ENCODE results near the gene GALK2. TPM values are rescaled to one million over a fixed set of nuclear protein-coding genes. Genes with fewer than 3 reads are reported as not detected.

The GALK2 gene
- total and polyA plus RNA-seq, 2 experiments from 2014 or later = 11.5 to 23.0 TPM

DNA sequence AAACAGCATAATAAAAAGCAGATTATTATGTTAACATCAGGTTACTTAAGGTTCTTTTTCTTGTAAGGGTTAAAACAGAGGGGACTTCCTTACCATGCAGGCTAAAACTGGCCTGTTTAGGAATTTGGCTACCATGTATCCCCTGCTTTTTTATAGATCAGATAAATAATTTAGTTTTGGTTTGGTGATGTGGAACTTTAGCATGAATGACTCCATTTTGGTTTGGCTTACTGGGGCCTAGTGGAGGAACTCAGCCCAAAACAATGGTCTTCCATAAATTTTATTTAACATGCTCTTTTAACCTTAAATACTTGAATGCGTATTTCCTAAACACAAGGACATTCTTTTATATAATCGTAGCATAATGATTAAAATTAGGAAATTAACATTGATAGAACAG lies 18.9 kb downstream of the GALK2 start (continued):
- TF ChIP-seq, protein P1, sequence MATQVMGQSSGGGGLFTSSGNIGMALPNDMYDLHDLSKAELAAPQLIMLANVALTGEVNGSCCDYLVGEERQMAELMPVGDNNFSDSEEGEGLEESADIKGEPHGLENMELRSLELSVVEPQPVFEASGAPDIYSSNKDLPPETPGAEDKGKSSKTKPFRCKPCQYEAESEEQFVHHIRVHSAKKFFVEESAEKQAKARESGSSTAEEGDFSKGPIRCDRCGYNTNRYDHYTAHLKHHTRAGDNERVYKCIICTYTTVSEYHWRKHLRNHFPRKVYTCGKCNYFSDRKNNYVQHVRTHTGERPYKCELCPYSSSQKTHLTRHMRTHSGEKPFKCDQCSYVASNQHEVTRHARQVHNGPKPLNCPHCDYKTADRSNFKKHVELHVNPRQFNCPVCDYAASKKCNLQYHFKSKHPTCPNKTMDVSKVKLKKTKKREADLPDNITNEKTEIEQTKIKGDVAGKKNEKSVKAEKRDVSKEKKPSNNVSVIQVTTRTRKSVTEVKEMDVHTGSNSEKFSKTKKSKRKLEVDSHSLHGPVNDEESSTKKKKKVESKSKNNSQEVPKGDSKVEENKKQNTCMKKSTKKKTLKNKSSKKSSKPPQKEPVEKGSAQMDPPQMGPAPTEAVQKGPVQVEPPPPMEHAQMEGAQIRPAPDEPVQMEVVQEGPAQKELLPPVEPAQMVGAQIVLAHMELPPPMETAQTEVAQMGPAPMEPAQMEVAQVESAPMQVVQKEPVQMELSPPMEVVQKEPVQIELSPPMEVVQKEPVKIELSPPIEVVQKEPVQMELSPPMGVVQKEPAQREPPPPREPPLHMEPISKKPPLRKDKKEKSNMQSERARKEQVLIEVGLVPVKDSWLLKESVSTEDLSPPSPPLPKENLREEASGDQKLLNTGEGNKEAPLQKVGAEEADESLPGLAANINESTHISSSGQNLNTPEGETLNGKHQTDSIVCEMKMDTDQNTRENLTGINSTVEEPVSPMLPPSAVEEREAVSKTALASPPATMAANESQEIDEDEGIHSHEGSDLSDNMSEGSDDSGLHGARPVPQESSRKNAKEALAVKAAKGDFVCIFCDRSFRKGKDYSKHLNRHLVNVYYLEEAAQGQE (IDR thresholded peaks at IDR 0.05; ENCODE audit: unreplicated experiment) = no peak

DNA sequence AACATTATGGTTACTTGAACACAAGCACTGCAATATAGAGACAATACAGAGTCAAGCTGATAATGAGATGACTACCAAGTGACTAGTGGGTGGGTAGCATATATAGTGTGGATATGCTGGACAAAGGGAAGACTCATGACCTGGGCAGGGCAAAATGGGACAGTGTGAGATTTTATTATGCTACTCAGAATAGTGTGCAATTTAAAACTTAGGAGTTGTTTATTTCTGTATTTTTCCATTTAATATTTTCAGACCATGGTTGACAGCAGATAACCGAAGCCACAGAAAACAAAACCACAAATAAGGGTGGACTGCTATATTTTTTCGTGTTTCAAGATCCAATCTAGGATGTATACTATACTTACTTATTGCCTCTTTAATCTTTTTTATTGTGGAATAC lies 19.6 kb downstream of the GALK2 start:
- Histone ChIP-seq H3K27ac (ENCODE audit: low read depth) (no peak overlapping the region), H3K79me2 (replicated peaks; ENCODE audit: insufficient read depth) (0 out of 2 replicates have a peak, but pooled peaks cover 3% of the 10 kb centered on the region), H3K4me2 (no peak overlapping the region), H3K4me1 (ENCODE audit: insufficient read depth) (peaks cover 32% of the 10 kb centered on the region), H2AFZ (no peak overlapping the region), H3F3A (replicated peaks; ENCODE audit: low read depth) (no peaks in the 10 kb centered on the region), H4K20me1 (replicated peaks; ENCODE audit: insufficient read depth) (no peaks in the 10 kb centered on the region), H3K9me2 (ENCODE audit: insufficient read depth) (peaks cover 3% of the 10 kb centered on the region; the same call in 1 of the 2 replicates), H3K36me3 (ENCODE audit: insufficient read depth) (no peaks in the 10 kb centered on the region), H3K4me3 (no peak overlapping the region), H3K27me3 (ENCODE audit: insufficient read depth) (no peaks in the 10 kb centered on the region)
- Mint-ChIP-seq H3K27ac (0 out of 2 replicates have a peak overlapping the region, but pooled peaks have one; percentile 7), H3K9me3 (no peaks in the 10 kb centered on the region), H3K4me3 (no peak overlapping the region), H3K4me1 (peaks cover 26% of the 10 kb centered on the region), H3K27me3 (ENCODE audit: insufficient read depth, low read depth, poor library complexity) (peaks cover 2% of the 10 kb centered on the region), H3K36me3 (ENCODE audit: low read depth) (no peaks in the 10 kb centered on the region; the same call in 2 of the 3 replicates)
- no peak for DNase-seq (ENCODE audit: low spot score)
- no peak for ATAC-seq
- TF ChIP-seq POLR2AphosphoS5 (IDR thresholded peaks at IDR 0.05; ENCODE audit: low read depth) (no peak), STAT1 (IDR thresholded peaks at IDR 0.05; ENCODE audit: unreplicated experiment) (no peak), CREB1 (CRISPR knock-in tag; IDR thresholded peaks at IDR 0.05; ENCODE audit: low read depth) (no peak), EZH2phosphoT487 (IDR thresholded peaks at IDR 0.05; ENCODE audit: unreplicated experiment) (no peak), JUNB (IDR thresholded peaks at IDR 0.05; ENCODE audit: unreplicated experiment) (no peak), ZNF462 (CRISPR knock-in tag; IDR thresholded peaks at IDR 0.05) (no peak), ZNF331 (CRISPR knock-in tag; IDR thresholded peaks at IDR 0.05; ENCODE audit: low read depth) (no peak), CTCF (conservative IDR thresholded peaks at IDR 0.05; ENCODE audit: low read depth in 2 of 2) (no peak)
- TF ChIP-seq, protein P1 (IDR thresholded peaks at IDR 0.05; ENCODE audit: unreplicated experiment) = no peak
